ENCODE results near the gene ADGB.
"Not testable (repeated sequence)": the region's sequence is repeated elsewhere in the genome, so short reads cannot be mapped to it uniquely, and the experiment has no call there.

ADGB gene

GRCh38 chr6:146598772-146599405 lies at the start of gene ADGB:
TSS of gene ADGB (plus strand) at chr6:146598972. CDS start at chr6:146599041, 69 bp downstream.
- DNase-seq: no peak

DNA sequence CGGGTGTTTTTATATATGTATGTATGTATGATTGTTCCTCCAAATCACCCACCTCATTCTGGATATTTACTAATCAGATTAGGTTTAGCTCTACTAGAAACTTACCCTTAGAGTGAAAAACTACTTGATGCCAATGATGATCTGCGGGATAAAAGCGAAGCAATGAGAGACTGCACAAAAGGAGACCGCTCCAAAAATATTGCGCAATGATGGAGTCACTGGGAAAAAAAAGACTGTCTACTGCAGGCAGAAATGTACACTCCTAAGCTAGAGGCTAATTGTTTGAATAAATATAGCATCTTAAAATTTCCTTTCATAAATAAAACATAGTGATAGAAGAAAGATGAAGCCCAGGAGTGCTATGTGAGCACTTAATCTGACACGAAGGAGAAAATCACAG lies 47.9 kb upstream of the ADGB start:
- no peak for DNase-seq

- no peak for DNase-seq
Observed at GRCh38 chr6:146551545-146551944, 47.2 kb upstream of the ADGB start.

- DNase-seq: no peak
Observed at GRCh38 chr6:146553377-146554135, 45.2 kb upstream of the ADGB start.

DNA sequence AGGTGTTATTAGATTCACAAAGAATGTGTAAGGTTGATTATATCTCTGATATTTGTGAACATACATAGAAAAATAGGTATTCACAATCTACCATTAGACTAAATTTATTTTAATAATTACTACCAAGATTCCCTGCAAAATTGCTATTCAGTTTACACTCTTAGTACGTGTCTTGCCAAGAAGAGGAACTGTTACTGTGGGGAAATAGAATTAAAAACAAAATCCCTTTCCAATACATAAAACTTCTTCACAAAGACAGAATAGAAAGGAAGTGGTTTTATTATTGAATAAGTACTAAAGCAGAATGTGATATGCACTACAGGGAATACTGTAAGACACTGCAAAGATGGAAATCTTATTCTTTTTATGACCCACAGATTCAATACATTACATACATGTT lies 38.2 kb upstream of the ADGB start:
- no peak for DNase-seq

- DNase-seq: not testable (repeated sequence)
Observed at GRCh38 chr6:146566661-146567060, 32.1 kb upstream of the ADGB start.

DNA sequence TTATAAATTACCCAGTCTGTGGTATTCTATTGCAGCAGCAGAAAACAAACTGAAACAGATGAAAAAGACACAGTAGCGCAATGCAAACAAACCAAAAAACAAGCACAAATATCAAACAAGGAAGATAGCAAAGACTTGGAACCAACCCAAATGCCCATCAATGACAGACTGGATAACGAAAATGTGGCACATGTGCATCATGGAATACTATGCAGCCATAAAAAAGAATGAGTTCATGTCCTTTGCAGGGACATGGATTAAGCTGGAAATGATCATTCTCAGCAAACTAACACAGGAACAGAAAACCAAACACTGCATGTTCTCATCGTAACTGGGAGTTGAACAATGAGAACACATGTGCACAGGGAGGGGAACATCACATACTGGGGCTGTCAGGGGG lies 30.2 kb upstream of the ADGB start:
- DNase-seq: not testable (repeated sequence)

- DNase-seq: no peak
Observed at GRCh38 chr6:146574211-146574610, 24.6 kb upstream of the ADGB start.

DNA sequence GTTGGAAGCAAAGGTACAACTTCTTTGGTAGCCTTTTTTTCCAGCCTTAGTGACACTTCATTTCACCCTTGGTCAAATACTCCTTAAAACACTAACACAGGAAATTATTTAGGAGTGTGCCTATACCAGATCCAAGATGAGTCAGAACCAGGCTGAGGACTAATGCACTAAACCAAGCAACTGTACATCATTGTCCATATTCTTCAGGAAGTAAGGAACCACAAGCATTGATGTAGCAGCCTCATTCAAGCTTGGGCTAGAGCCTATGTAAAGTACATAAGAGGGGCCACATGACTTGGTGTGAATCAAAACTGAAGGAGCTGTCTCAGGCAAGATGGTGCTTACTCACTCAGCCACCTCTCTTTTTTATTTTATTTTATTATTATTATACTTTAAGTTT lies 20.7 kb upstream of the ADGB start:
- DNase-seq: no peak

GRCh38 chr6:146581968-146582367 lies 16.8 kb upstream of the ADGB start:
- no peak for DNase-seq

- DNase-seq: no peak
Observed at GRCh38 chr6:146582857-146583256, 15.9 kb upstream of the ADGB start.

DNA sequence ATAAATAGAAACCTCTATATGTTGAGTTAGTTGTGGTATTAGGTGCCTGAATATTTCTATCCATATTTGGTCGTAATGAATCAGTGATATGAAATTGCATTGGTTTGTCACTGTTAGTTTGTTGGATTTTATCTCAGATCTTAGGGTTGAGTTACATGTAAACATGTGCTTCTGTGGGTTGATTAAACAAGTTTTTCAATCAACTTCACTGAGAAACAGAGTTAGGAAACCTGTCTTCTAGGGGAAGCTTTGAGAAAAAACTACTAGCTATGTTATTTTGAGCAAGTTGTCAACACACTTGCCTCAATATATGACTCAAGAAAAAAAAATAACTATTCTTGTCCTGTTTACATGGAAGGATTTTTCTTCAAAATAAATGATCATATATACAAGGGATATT lies 14.8 kb upstream of the ADGB start:
- DNase-seq: no peak

GRCh38 chr6:146587459-146587858 lies 11.3 kb upstream of the ADGB start:
- no peak for DNase-seq

- DNase-seq: no peak
Observed at GRCh38 chr6:146590492-146590891, 8.3 kb upstream of the ADGB start.

GRCh38 chr6:146592451-146592850 lies 6.3 kb upstream of the ADGB start:
- no peak for DNase-seq

GRCh38 chr6:146593986-146594385 lies 4.8 kb upstream of the ADGB start:
- DNase-seq: no peak

DNA sequence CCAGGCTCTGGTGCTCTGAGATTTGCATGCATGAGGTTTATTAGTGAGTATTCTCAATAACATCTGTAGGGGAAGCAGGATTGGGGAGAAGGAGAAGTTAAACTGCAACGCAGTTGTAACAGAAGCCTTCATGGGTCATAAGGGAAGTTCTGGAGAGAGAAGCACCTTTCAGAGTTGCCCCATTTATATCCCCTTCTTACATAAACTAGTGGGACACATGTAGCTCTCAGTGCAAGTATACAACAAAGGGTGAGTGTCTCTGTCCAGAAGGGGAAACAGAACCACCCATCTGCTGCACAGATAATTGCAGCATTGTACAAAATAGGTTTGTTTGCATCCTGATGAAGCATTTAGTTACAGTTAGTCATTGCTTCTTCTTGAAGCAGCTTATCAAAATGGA lies 4.3 kb upstream of the ADGB start:
- no peak for DNase-seq

DNA sequence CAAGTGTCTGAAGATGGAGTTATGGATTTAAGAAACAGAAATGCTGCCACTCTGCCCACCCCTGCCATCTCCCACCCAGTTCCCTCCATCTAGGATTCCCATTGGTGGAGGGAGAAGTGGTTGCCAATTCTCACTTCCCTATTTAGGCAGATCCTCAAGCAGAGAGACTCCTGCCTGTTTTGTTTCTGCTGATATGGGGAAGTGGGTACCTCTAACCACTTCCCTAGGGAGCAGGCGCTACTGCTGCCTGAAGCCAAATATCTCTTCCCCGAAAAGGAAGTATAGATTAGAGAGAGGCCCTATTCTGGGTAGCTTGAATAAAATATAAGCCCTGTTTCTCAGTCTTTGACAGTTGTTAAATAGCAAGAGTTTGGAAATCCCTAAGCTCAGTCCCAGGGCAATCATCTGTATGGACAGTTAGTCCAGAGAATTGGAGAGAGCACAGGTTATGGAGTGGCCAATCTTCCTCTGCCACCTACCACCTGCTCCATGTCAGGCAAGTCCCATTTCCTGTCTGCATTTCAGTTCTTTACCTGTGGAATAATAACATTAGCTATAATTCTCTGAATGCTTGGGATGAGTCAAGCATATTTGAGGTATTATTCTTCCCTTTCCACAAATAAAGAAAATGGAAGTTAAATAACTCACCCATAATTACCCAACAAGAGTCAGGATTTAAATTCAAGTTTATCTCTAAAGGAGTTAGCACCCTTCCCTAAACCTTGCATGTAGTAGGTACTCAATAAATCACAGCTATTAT lies 2.6 kb upstream of the ADGB start:
- DNase-seq: no peak

- DNase-seq: no peak
Observed at GRCh38 chr6:146601352-146601751, 2.6 kb downstream of the ADGB start.

- no peak for DNase-seq
Observed at GRCh38 chr6:146602526-146602925, 3.8 kb downstream of the ADGB start.

DNA sequence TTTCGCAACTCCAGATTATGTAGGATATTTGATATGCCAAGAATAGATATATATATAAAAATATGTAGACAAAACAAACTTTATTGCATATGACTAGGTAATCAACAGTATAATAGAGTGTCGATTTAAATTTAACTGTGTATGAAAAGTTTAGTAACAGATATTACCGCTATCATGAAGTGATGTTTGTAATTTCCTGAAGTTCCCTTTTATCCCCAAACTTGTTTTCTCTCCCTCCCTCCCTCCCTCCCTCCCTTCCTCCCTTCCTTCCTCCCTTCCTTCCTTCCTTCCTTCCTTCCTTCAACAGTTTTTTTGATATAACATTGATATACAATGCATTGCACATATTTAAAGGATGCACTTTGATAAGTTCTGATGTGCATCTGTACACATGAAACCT lies 15.2 kb downstream of the ADGB start:
- DNase-seq: no peak

- no peak for DNase-seq
Observed at GRCh38 chr6:146620655-146621054, 21.9 kb downstream of the ADGB start.

DNA sequence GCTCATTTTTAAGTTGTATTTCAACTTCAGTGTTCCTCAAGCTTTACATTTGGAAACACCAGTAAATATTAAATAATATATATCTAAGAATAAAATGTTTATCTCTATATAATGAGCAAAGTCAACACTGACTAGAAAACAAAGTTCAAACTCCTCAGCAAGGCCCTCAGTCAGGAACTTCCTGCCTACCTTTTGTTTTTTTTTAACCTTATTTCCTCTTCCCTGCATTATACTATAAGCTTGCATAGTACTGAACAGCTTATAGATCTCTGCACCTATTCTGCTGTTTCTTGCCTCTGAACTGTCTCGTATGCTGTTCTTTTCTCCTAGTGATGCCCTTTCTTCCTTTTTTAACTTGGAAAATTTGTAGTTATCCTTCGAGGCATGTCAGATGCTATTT lies 29.6 kb downstream of the ADGB start:
- no peak for DNase-seq

DNA sequence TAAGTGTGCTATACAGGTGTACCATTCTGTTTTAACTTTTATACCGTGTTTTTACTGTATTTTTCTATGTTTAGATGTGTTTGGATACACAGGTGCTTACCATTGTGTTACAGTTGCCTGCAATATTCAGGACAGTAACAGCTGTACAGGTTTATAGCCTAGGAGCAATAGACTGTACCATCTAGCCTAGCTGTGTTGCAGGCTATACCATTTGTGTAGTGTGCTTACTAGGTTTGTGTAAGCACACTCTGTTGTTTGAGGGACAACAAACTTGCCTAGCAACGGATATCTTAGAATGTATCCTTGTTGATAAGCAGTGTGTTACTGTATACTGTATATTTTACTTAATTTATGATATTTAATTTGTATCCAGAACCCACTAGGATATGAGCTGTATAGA lies 35.2 kb downstream of the ADGB start:
- no peak for DNase-seq

Measured in activated T-cell treated with anti-CD3 and anti-CD28 coated beads, Interleukin-2, amount 50 U/mL, for 48 hours (primary cell).